WI38 (cell line): Measurements from ENCODE around the gene KRT85.

Experiments used
- H3K4me3 ChIP-seq: 2 replicates; pipeline ENCODE4 v1.5.1; 2011; ENCODE audit warnings: low read depth, mild to moderate bottlenecking, control low read depth, low read length
- CTCF ChIP-seq: IDR thresholded peaks from 2 replicates; pipeline ENCODE4 v1.5.1; 2012; ENCODE audit warnings: low read depth, mild to moderate bottlenecking, control low read depth, low read length

The KRT85 gene

GRCh38 chr12:52324153-52324444 is 43.2 kb downstream of the KRT85 start:
- TF ChIP-seq CTCF, result no peak

GRCh38 chr12:52323416-52324152 is 43.7 kb downstream of the KRT85 start:
- TF ChIP-seq CTCF, result no peak
- no peak overlapping the region for H3K4me3 ChIP-seq

More at GRCh38 chr12:52324153-52324444, 43.2 kb downstream of the KRT85 start:
- H3K4me3 ChIP-seq, result no peak overlapping the region

DNA sequence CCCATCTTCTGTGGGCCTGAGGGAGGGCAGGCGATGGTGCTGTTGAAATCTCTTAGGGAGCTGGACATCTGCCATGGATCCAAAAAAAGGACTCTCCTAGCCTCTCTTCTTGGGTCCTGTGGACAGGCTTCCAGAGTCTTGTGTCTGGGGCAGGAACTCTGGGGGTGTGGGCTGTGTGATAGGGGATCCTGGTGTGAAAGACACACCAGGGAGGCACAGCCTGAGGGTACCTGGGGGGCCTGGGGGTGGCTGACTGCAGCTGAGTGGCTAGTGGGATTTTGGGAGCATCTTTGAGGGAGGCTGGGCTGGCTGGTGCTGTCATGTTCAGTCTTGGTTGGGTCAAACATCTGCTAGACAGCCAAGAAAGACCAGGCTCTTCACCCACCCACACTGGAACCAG is 44.3 kb downstream of the KRT85 start:
- no peak overlapping the region for H3K4me3 ChIP-seq
- TF ChIP-seq CTCF, result no peak

GRCh38 chr12:52322069-52322468 is 45.2 kb downstream of the KRT85 start:
- no peak for TF ChIP-seq CTCF
- no peak overlapping the region for H3K4me3 ChIP-seq

GRCh38 chr12:52321418-52321817 is 45.9 kb downstream of the KRT85 start:
- no peak for TF ChIP-seq CTCF
- no peak overlapping the region for H3K4me3 ChIP-seq

DNA sequence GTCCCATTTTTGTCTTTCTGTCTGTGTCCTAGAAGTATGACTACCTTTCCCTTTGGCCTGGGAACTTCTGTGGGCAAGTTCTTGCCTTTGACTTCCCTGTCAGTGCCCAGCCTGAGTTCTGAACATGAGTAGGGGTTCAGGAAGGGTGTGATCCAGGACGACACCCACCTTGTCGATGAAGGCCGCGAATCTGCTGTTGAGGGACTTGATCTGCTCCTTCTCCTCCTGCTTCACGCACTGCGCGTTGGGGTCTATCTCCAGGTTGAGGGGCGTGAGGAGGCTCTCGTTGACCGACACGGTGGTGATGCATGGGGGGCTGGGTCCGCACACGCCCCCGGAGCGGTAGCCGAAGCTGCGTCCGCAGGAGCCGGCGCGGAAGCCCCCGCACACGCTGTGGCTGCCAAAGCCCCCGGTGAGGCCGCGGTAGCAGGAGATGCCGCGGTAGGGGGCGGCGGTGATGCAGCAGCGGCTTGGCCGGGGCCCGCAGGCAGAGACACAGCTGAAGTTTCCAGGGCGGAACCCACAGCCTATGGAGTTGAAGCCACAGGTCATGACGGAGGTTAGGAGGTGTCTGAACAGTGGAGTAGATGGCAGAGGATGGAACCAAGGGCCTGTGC is 46.4 kb downstream of the KRT85 start, which contains the start of gene KRT83:
Gene KRT83, minus strand, starts transcription at position 615 of the 617 bp plus-strand sequence. Its CDS starts 63 bp downstream, at position 552.
- H3K4me3 ChIP-seq, result no peak within 1 kb of the TSS
- TF ChIP-seq CTCF, result no peak

GRCh38 chr12:52319097-52319496 is 48.2 kb downstream of the KRT85 start:
- TF ChIP-seq CTCF, result no peak
- H3K4me3 ChIP-seq, result no peak overlapping the region
